Measurements from ENCODE around the gene ASPHD1. TPM values are rescaled to one million over a fixed set of nuclear protein-coding genes. Genes with fewer than 3 reads are reported as not detected.
A peak's percentile ranks its signal among the peaks of the same experiment; 100 is the strongest.

ASPHD1 gene, protein sequence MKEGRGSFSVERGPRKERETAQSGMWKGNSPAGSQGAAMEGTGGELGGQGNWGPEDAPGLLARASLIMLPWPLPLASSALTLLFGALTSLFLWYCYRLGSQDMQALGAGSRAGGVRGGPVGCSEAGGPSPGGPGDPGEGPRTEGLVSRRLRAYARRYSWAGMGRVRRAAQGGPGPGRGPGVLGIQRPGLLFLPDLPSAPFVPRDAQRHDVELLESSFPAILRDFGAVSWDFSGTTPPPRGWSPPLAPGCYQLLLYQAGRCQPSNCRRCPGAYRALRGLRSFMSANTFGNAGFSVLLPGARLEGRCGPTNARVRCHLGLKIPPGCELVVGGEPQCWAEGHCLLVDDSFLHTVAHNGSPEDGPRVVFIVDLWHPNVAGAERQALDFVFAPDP
- 2.4 to 3.2 TPM (median 2.9 TPM) in 3 replicates for total RNA-seq
- long read RNA-seq, partial matches to known transcripts, result 0 of 1 reads
- long read RNA-seq, other reads (novel, unspliced or antisense), result 1 of 1 reads

DNA sequence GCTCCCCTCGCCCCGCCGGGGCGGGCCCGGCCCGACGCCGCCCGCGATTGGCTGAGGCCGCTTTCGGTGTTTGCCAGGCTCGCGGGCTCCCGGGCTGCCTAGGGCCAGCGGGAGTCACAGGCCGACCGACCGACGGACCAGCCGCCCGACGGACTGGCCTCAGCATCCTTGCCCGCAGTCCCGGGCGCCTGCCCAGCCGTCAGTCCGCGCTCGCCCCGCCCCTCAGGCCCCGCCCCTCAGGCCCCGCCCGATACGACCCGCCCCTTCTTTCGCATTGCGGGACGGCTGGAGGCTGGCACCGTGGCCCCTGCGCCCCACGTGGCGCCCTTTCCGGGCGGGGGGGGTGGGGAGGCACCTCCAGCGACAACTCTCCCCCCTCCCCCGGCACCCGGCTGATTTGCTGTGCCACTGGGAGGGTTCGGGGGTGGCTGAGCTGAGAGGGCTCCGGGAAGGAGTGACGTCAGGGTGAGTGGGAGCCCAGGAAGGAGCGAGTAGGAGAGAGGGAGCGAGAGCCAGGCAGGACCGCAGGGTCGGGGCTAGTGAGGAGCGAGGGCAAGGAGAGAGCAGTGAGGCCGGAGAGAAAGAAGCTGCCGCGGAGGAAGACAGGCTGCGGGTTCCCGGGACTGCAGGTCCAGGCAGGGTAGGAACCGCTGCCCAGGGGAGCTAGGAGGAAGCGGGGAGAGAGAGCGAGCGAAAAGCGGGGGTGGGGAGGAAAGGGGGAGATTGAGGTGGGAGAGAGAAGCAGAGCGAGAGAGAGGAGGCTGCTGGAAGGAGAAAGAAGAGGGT, at the start of gene ASPHD1:
TSS of gene ASPHD1 (plus strand) at position 387 of the 786 bp plus-strand sequence. CDS start 484 bp downstream, outside the sequence.
- peaks cover 19% of the 10 kb centered on the region for H3K27me3 Mint-ChIP-seq (ENCODE audit: low read depth)
- H3K4me3 Mint-ChIP-seq (ENCODE audit: unreplicated experiment), result peak within 1 kb of the TSS; percentile 75
- peaks cover 15% of the 10 kb centered on the region for H3K4me1 Mint-ChIP-seq (ENCODE audit: low read depth)
- TF ChIP-seq, protein P1, sequence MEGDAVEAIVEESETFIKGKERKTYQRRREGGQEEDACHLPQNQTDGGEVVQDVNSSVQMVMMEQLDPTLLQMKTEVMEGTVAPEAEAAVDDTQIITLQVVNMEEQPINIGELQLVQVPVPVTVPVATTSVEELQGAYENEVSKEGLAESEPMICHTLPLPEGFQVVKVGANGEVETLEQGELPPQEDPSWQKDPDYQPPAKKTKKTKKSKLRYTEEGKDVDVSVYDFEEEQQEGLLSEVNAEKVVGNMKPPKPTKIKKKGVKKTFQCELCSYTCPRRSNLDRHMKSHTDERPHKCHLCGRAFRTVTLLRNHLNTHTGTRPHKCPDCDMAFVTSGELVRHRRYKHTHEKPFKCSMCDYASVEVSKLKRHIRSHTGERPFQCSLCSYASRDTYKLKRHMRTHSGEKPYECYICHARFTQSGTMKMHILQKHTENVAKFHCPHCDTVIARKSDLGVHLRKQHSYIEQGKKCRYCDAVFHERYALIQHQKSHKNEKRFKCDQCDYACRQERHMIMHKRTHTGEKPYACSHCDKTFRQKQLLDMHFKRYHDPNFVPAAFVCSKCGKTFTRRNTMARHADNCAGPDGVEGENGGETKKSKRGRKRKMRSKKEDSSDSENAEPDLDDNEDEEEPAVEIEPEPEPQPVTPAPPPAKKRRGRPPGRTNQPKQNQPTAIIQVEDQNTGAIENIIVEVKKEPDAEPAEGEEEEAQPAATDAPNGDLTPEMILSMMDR (IDR thresholded peaks at IDR 0.05), result no peak
- H3K36me3 Mint-ChIP-seq (ENCODE audit: low read depth), result no peaks in the 10 kb centered on the region
- peak within 1 kb of the TSS; percentile 73 for H3K27ac Mint-ChIP-seq (ENCODE audit: unreplicated experiment)
- no peaks in the 10 kb centered on the region for H3K9me3 Mint-ChIP-seq (ENCODE audit: low read depth)
- DNase-seq (ENCODE audit: low spot score), result no peak

DNA sequence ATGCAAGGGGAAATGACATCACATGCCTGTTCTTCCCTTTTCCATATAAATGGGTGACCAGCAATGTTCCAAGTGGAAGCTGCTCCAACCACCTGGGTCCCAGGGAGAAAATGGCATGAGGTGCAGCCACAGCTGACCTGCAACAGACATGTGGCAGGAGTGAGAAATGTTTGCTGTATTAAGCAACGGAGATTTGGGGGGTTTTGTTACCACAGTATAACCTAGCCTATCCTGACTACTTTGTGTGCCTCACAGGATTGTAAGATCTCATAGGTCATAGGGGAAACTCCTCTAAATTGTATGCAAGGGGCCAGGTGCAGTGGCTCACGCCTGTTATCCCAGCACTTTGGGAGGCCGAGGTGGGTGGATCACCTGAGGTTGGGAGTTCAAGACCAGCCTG, 49.3 kb upstream of the ASPHD1 start:
- no peak for DNase-seq (ENCODE audit: low spot score)
- no peak overlapping the region for H3K27ac Mint-ChIP-seq (ENCODE audit: unreplicated experiment)
- H3K4me3 Mint-ChIP-seq (ENCODE audit: unreplicated experiment), result no peak overlapping the region
- TF ChIP-seq, protein P1 (IDR thresholded peaks at IDR 0.05), result no peak
- no peaks in the 10 kb centered on the region for H3K9me3 Mint-ChIP-seq (ENCODE audit: low read depth)
- H3K27me3 Mint-ChIP-seq (ENCODE audit: low read depth), result no peaks in the 10 kb centered on the region
- H3K4me1 Mint-ChIP-seq (ENCODE audit: low read depth), result peaks cover 4% of the 10 kb centered on the region
- peaks cover 8% of the 10 kb centered on the region for H3K36me3 Mint-ChIP-seq (ENCODE audit: low read depth)

DNA sequence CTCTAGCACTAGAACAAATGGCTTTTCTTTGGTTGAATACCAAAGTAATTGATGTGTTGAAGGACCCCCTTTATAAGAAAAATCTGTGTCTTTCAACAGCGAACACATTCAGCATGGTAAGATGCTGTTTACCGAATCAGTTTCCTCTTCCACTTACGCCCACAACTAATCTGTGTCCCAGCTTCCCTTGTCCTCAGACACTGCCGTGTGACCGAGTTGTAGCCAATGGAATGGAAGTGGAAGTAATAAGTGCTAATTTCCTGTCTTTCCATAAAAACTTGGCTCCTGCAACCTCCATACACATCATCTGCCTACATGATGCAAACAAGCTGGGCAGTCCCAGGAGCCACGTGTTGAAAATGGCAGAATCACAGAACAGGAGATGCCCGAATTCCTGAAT, 47.6 kb upstream of the ASPHD1 start:
- H3K27ac Mint-ChIP-seq (ENCODE audit: unreplicated experiment), result no peak overlapping the region
- peaks cover 3% of the 10 kb centered on the region for H3K36me3 Mint-ChIP-seq (ENCODE audit: low read depth)
- H3K9me3 Mint-ChIP-seq (ENCODE audit: low read depth), result no peaks in the 10 kb centered on the region
- H3K4me1 Mint-ChIP-seq (ENCODE audit: low read depth), result peaks cover 4% of the 10 kb centered on the region
- H3K27me3 Mint-ChIP-seq (ENCODE audit: low read depth), result no peaks in the 10 kb centered on the region
- TF ChIP-seq, protein P1 (IDR thresholded peaks at IDR 0.05), result no peak
- no peak overlapping the region for H3K4me3 Mint-ChIP-seq (ENCODE audit: unreplicated experiment)
- DNase-seq (ENCODE audit: low spot score), result no peak

DNA sequence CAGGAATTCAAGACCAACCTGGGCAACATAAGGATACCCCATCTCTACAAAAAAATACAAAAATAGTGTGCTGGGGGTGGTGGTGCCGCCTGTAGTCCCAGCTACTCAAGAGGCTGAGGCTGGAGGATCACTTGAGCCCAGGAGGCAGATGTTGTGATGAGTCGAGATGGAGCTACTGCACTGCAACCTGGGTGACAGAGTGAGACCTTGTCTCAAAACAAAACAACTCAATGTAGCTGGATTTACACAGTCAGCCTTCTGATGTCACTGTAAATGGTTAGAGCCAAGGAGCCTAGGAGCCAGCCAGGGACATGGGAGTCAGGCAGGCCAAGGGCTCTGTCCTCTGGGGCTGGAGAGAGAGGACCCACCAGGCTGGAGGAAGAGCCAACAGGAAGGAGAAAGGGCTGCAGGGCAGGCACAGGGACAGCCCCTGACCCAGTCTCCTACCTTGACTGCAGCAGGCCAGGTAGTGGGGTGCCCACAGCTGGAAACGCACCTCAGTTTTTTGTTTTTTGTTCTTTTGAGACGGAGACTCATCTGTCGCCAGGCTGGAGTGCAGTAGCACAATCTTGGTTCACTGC, 45.7 kb upstream of the ASPHD1 start:
- DNase-seq (ENCODE audit: low spot score), result no peak
- H3K4me1 Mint-ChIP-seq (ENCODE audit: low read depth), result peaks cover 6% of the 10 kb centered on the region

More for the DNA sequence above, 45.7 kb upstream of the ASPHD1 start:
- no peak overlapping the region for H3K27ac Mint-ChIP-seq (ENCODE audit: unreplicated experiment)
- no peak overlapping the region for H3K4me3 Mint-ChIP-seq (ENCODE audit: unreplicated experiment)
- no peaks in the 10 kb centered on the region for H3K9me3 Mint-ChIP-seq (ENCODE audit: low read depth)
- no peaks in the 10 kb centered on the region for H3K27me3 Mint-ChIP-seq (ENCODE audit: low read depth)
- peaks cover 11% of the 10 kb centered on the region for H3K36me3 Mint-ChIP-seq (ENCODE audit: low read depth)
- TF ChIP-seq, protein P1 (IDR thresholded peaks at IDR 0.05), result no peak

All from chondrocyte (in vitro differentiated cells).